HEK293 (cell line): ENCODE measurements around the gene SERPINA1.

ENCODE experiments used
- CTCF ChIA-PET: fragments of 350-600 bp; formaldehyde crosslinking; extraction: SDS; loops from one replicate; lab custom pipeline; 2021; ENCODE audit warnings: antibody characterized with exemption; lab: Yijun Ruan, JAX
- POLR2A ChIA-PET: fragments of 300-600 bp; formaldehyde crosslinking; extraction: SDS; loops from one replicate; lab custom pipeline; 2020; ENCODE audit warnings: antibody characterized with exemption, inconsistent platforms; lab: Yijun Ruan, JAX
- H3K27ac ChIP-seq: fragments of 200-500 bp; sonication (Bioruptor generic); 2 replicates; pipeline ENCODE4 v1.5.1; 2014; ENCODE audit warnings: low read depth, low read length, control low read depth, inconsistent platforms; ENCODE audit errors: extremely low read depth
- H3K36me3 ChIP-seq, 2 experiments: fragments of 200-500 bp in 1 of 2; sonication (Bioruptor generic) in 1 of 2; 1 replicate in 1 of 2; 2 replicates in 1 of 2; pipeline ENCODE4 v1.5.1; 2014 to 2017; ENCODE audit warnings: inconsistent platforms in 2 of 2, low read length in 2 of 2; ENCODE audit not compliant: control insufficient read depth in 2 of 2, insufficient read depth in 1 of 2
- H3K4me1 ChIP-seq: fragments of 200-500 bp; sonication (Bioruptor generic); 2 replicates; pipeline ENCODE4 v1.5.1; 2014; ENCODE audit warnings: mild to moderate bottlenecking, low read length, inconsistent platforms; ENCODE audit not compliant: control insufficient read depth, insufficient read depth
- H3K4me3 ChIP-seq: 2 replicates; pipeline ENCODE4 v1.5.1; 2011; ENCODE audit warnings: low read depth, mild to moderate bottlenecking, control low read depth, low read length, moderate library complexity
- H3K9me3 ChIP-seq: fragments of 200-500 bp; sonication (Bioruptor generic); 2 replicates; pipeline ENCODE4 v1.5.1; 2014; ENCODE audit warnings: low read depth, low read length, inconsistent platforms; ENCODE audit not compliant: control insufficient read depth, insufficient read depth
- AEBP2 ChIP-seq: fragments of 450-650 bp; formaldehyde crosslinking; IDR thresholded peaks from 2 replicates; pipeline ENCODE4 v1.5.1; 2016; ENCODE audit warnings: missing biosample characterization, missing genetic modification characterization, borderline replicate concordance
- BCL11A ChIP-seq: fragments of 450-650 bp; formaldehyde crosslinking; IDR thresholded peaks from 2 replicates; pipeline ENCODE4 v1.5.1; 2016; ENCODE audit warnings: low read depth, missing biosample characterization, missing genetic modification characterization
- EGR2 ChIP-seq: fragments of 450-650 bp; formaldehyde crosslinking; IDR thresholded peaks from 2 replicates; pipeline ENCODE4 v1.5.1; 2016; ENCODE audit warnings: low read depth, missing biosample characterization, missing genetic modification characterization
- PRDM1 ChIP-seq: fragments of 450-650 bp; formaldehyde crosslinking; IDR thresholded peaks from 2 replicates; pipeline ENCODE4; 2016; ENCODE audit warnings: missing biosample characterization, missing genetic modification characterization
- SP3 ChIP-seq: fragments of 450-650 bp; formaldehyde crosslinking; IDR thresholded peaks from 2 replicates; pipeline ENCODE4 v1.5.1; 2016; ENCODE audit warnings: missing biosample characterization, missing genetic modification characterization
- SP7 ChIP-seq: fragments of 450-650 bp; formaldehyde crosslinking; IDR thresholded peaks from 2 replicates; pipeline ENCODE4 v1.5.1; 2016; ENCODE audit warnings: missing biosample characterization, missing genetic modification characterization
- YY2 ChIP-seq: fragments of 450-650 bp; formaldehyde crosslinking; IDR thresholded peaks from 2 replicates; pipeline ENCODE4 v1.5.1; 2016; ENCODE audit warnings: missing biosample characterization, missing genetic modification characterization
- ZBTB20 ChIP-seq: fragments of 450-650 bp; formaldehyde crosslinking; IDR thresholded peaks from 2 replicates; pipeline ENCODE4 v1.5.1; 2016; ENCODE audit warnings: missing biosample characterization, missing genetic modification characterization
- ZBTB21 ChIP-seq: fragments of 450-650 bp; formaldehyde crosslinking; IDR thresholded peaks from 2 replicates; pipeline ENCODE4 v1.5.1; 2017; ENCODE audit warnings: missing biosample characterization, missing genetic modification characterization
- ZBTB8A ChIP-seq: fragments of 450-650 bp; formaldehyde crosslinking; IDR thresholded peaks from 2 replicates; pipeline ENCODE4 v1.5.1; 2016; ENCODE audit warnings: missing biosample characterization, missing genetic modification characterization
- ZNF184 ChIP-seq: fragments of 450-650 bp; IDR thresholded peaks from 2 replicates; pipeline ENCODE4 v1.5.1; 2018; ENCODE audit warnings: missing biosample characterization, mild to moderate bottlenecking, missing genetic modification characterization
- ZNF280C ChIP-seq: fragments of 450-650 bp; formaldehyde crosslinking; IDR thresholded peaks from 2 replicates; pipeline ENCODE4 v1.5.1; 2016; ENCODE audit warnings: missing biosample characterization, missing genetic modification characterization
- ZNF529 ChIP-seq: fragments of 450-650 bp; formaldehyde crosslinking; IDR thresholded peaks from 2 replicates; pipeline ENCODE4 v1.5.1; 2017; ENCODE audit warnings: missing genetic modification characterization, missing biosample characterization; ENCODE audit not compliant: insufficient replicate concordance
- ZNF571 ChIP-seq: fragments of 450-650 bp; formaldehyde crosslinking; IDR thresholded peaks from 2 replicates; pipeline ENCODE4 v1.5.0; 2017; ENCODE audit warnings: missing biosample characterization, missing genetic modification characterization
- ZNF585B ChIP-seq: fragments of 450-650 bp; formaldehyde crosslinking; IDR thresholded peaks from 2 replicates; pipeline ENCODE4 v1.5.1; 2016; ENCODE audit warnings: missing biosample characterization, missing genetic modification characterization
- ZNF596 ChIP-seq: fragments of 450-650 bp; IDR thresholded peaks from 2 replicates; pipeline ENCODE4 v1.5.0; 2018; ENCODE audit warnings: missing biosample characterization, mild to moderate bottlenecking, missing genetic modification characterization, moderate library complexity
- ZNF610 ChIP-seq: fragments of 450-650 bp; formaldehyde crosslinking; IDR thresholded peaks from 2 replicates; pipeline ENCODE4 v1.5.1; 2016; ENCODE audit warnings: missing biosample characterization, missing genetic modification characterization, borderline replicate concordance
- ZNF76 ChIP-seq: fragments of 450-650 bp; formaldehyde crosslinking; IDR thresholded peaks from 2 replicates; pipeline ENCODE4; 2016; ENCODE audit warnings: low read depth, missing biosample characterization, missing genetic modification characterization, borderline replicate concordance
- ZSCAN4 ChIP-seq: fragments of 450-650 bp; formaldehyde crosslinking; IDR thresholded peaks from 2 replicates; pipeline ENCODE4 v1.5.1; 2017; ENCODE audit warnings: missing biosample characterization, missing genetic modification characterization
- TF ChIP-seq, protein P1 (sequence below): fragments of 450-650 bp; formaldehyde crosslinking; optimal IDR thresholded peaks from 2 replicates; pipeline ENCODE3; 2016; ENCODE audit warnings: missing biosample characterization, mild to moderate bottlenecking, missing genetic modification characterization
- TF ChIP-seq, protein P2 (sequence below): fragments of 450-650 bp; formaldehyde crosslinking; IDR thresholded peaks from 2 replicates; pipeline ENCODE4 v1.5.1; 2016; ENCODE audit warnings: missing biosample characterization, missing genetic modification characterization
- TF ChIP-seq, protein P3 (sequence below): fragments of 450-650 bp; formaldehyde crosslinking; IDR thresholded peaks from 2 replicates; pipeline ENCODE4 v1.5.1; 2016; ENCODE audit warnings: missing biosample characterization, missing genetic modification characterization

Gene SERPINA1

GRCh38 chr14:94403312-94403932 is 15.0 kb upstream of the SERPINA1 start:
- no peaks in the 10 kb centered on the region for H3K36me3 ChIP-seq
- ChIA-PET CTCF (no interaction called here), POLR2A (no interaction called here)
- H3K9me3 ChIP-seq = no peaks in the 10 kb centered on the region
- H3K27ac ChIP-seq = no peak overlapping the region
- H3K4me3 ChIP-seq = no peak overlapping the region
- no peaks in the 10 kb centered on the region for H3K4me1 ChIP-seq
- TF ChIP-seq, protein P1, sequence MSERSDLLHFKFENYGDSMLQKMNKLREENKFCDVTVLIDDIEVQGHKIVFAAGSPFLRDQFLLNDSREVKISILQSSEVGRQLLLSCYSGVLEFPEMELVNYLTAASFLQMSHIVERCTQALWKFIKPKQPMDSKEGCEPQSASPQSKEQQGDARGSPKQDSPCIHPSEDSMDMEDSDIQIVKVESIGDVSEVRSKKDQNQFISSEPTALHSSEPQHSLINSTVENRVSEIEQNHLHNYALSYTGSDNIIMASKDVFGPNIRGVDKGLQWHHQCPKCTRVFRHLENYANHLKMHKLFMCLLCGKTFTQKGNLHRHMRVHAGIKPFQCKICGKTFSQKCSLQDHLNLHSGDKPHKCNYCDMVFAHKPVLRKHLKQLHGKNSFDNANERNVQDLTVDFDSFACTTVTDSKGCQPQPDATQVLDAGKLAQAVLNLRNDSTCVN (tag by site-specific recombination) = no peak
- peak; percentile 43; the same call in 1 of the 2 replicates for TF ChIP-seq EGR2 (tag by site-specific recombination)

DNA sequence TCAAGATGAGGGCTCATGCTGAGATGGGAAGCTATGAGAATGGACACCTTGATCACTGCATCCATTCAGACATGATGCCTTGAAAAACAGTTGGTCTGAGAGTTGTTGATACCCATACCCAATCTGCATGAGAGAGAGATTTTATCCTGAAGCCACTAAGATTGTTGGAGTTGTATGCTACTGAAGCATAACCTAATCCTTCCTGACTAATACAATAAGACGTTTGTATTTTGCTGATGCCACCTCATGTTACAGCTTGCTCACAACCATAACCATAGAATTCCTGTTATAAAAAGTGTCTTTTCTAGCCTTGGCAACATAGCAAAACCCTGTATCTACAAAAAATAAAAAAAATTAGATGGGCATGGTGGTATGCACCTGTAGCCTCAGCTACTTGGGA is 12.7 kb upstream of the SERPINA1 start:
- Histone ChIP-seq H3K27ac (no peak overlapping the region), H3K36me3 (no peaks in the 10 kb centered on the region), H3K4me3 (no peak overlapping the region), H3K9me3 (no peaks in the 10 kb centered on the region), H3K4me1 (no peaks in the 10 kb centered on the region)
- TF ChIP-seq ZNF585B (tag by site-specific recombination) (no peak), ZNF596 (no peak), ZSCAN4 (no peak), ZNF280C (tag by site-specific recombination) (no peak), ZBTB20 (tag by site-specific recombination) (no peak), ZNF76 (tag by site-specific recombination) (no peak)
- TF ChIP-seq, protein P2, sequence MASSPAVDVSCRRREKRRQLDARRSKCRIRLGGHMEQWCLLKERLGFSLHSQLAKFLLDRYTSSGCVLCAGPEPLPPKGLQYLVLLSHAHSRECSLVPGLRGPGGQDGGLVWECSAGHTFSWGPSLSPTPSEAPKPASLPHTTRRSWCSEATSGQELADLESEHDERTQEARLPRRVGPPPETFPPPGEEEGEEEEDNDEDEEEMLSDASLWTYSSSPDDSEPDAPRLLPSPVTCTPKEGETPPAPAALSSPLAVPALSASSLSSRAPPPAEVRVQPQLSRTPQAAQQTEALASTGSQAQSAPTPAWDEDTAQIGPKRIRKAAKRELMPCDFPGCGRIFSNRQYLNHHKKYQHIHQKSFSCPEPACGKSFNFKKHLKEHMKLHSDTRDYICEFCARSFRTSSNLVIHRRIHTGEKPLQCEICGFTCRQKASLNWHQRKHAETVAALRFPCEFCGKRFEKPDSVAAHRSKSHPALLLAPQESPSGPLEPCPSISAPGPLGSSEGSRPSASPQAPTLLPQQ = no peak
- ChIA-PET CTCF (no interaction called here), POLR2A (no interaction called here)

GRCh38 chr14:94400422-94400841 is 12.0 kb upstream of the SERPINA1 start:
- H3K27ac ChIP-seq = no peak overlapping the region
- CTCF ChIA-PET = no interaction called here
- H3K36me3 ChIP-seq = no peaks in the 10 kb centered on the region
- H3K4me3 ChIP-seq = no peak overlapping the region
- H3K4me1 ChIP-seq = no peaks in the 10 kb centered on the region
- H3K9me3 ChIP-seq = no peaks in the 10 kb centered on the region
- POLR2A ChIA-PET = no interaction called here
- no peak for TF ChIP-seq ZNF529
- TF ChIP-seq ZBTB8A = no peak
- TF ChIP-seq BCL11A (tag by site-specific recombination) = no peak
- no peak for TF ChIP-seq PRDM1 (tag by site-specific recombination)
- TF ChIP-seq, protein P3, sequence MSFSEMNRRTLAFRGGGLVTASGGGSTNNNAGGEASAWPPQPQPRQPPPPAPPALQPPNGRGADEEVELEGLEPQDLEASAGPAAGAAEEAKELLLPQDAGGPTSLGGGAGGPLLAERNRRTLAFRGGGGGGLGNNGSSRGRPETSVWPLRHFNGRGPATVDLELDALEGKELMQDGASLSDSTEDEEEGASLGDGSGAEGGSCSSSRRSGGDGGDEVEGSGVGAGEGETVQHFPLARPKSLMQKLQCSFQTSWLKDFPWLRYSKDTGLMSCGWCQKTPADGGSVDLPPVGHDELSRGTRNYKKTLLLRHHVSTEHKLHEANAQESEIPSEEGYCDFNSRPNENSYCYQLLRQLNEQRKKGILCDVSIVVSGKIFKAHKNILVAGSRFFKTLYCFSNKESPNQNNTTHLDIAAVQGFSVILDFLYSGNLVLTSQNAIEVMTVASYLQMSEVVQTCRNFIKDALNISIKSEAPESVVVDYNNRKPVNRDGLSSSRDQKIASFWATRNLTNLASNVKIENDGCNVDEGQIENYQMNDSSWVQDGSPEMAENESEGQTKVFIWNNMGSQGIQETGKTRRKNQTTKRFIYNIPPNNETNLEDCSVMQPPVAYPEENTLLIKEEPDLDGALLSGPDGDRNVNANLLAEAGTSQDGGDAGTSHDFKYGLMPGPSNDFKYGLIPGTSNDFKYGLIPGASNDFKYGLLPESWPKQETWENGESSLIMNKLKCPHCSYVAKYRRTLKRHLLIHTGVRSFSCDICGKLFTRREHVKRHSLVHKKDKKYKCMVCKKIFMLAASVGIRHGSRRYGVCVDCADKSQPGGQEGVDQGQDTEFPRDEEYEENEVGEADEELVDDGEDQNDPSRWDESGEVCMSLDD = no peak
- no peak for TF ChIP-seq SP3 (tag by site-specific recombination)
- no peak for TF ChIP-seq AEBP2 (tag by site-specific recombination)
- TF ChIP-seq ZNF184 (tag by site-specific recombination) = no peak
- no peak for TF ChIP-seq ZNF571 (tag by site-specific recombination)
- no peak for TF ChIP-seq ZNF610 (tag by site-specific recombination)
- no peak for TF ChIP-seq ZBTB21 (tag by site-specific recombination)
- TF ChIP-seq SP7 = no peak
- no peak for TF ChIP-seq YY2 (tag by site-specific recombination)
